Testis (tissue), 3 donors: ENCODE measurements around the gene UBE2D4. TPM values are rescaled to one million over a fixed set of nuclear protein-coding genes. Genes with fewer than 3 reads are reported as not detected.

ENCODE experiments used
- DNase-seq: peaks from one replicate; pipeline ENCODE4 v3.0.0-alpha.2; 2019
- H3K27ac ChIP-seq, 2 donors: fragments of 200-600 bp; sonication (generic); one replicate each; pipeline ENCODE4 v1.5.1; 2019
- H3K27me3 ChIP-seq: fragments of 200-600 bp; sonication (generic); one replicate; pipeline ENCODE4 v1.5.1; 2019
- H3K36me3 ChIP-seq: fragments of 200-600 bp; sonication (generic); one replicate; pipeline ENCODE4 v1.5.1; 2017; ENCODE audit warnings: low read depth; ENCODE audit errors: missing control alignments
- H3K4me1 ChIP-seq: fragments of 200-600 bp; sonication (generic); one replicate; pipeline ENCODE4 v1.5.1; 2019
- H3K4me3 ChIP-seq, 2 donors: fragments of 200-600 bp; sonication (generic); one replicate each; pipeline ENCODE4 v1.5.1; 2017 to 2019
- H3K9me3 ChIP-seq: fragments of 200-600 bp; sonication (generic); one replicate; pipeline ENCODE4 v1.5.1; 2017
- CTCF ChIP-seq, 3 experiments: fragments of 450-650 bp in 2 of 3; fragments of 200-600 bp in 1 of 3; sonication (generic) in 1 of 3; IDR thresholded peaks; one replicate each; pipeline ENCODE4 v1.5.1; 2016 to 2019; ENCODE audit warnings: antibody characterized with exemption in 3 of 3, mild to moderate bottlenecking in 2 of 3, moderate library complexity in 1 of 3
- POLR2A ChIP-seq: fragments of 450-650 bp; IDR thresholded peaks from one replicate; pipeline ENCODE4 v1.6.1; 2017; ENCODE audit warnings: antibody characterized with exemption, mild to moderate bottlenecking, moderate library complexity
- WGBS, 2 donors: methylation state at CpG; one replicate each; pipeline ENCODE4 v1.1.5; 2018; 5-methylcytosine and 5-hydroxymethylcytosine counted together
- intact Hi-C: fragments of 100-400 bp; cut with DNase I; formaldehyde crosslinking; loops from one replicate; pipeline ENCODE4 v1.15.1; 2023; ENCODE audit warnings: low total_unique reads
- polyA plus RNA-seq: library from polyadenylated mRNA; stranded (reverse); fragments of 350-450 nt; fragmentation: Illumina TruSeq; extraction: RNeasy Lipid Tissue Mini Kit (QIAGEN cat#74804); gene quantifications from one replicate; pipeline ENCODE4 v1.2.3, GENCODE V29; 2014; ENCODE audit warnings: low read depth, low replicate concordance; ENCODE audit not compliant: insufficient read depth
- total RNA-seq, 2 donors: library from RNA; depleted of rRNA; stranded (reverse); fragments of >200 nt; gene quantifications; one replicate each; pipeline ENCODE4 v1.2.3, GENCODE V29; 2016

UBE2D4 gene
- total and polyA plus RNA-seq, 3 donors from 2014 or later, result 15.8 to 18.6 (median 18.3) TPM

GRCh38 chr7:43943417-43944187, 17.4 kb downstream of the UBE2D4 start:
- Histone ChIP-seq H3K36me3 (no peaks in the 10 kb centered on the region), H3K9me3 (no peaks in the 10 kb centered on the region), H3K4me3 (no peak overlapping the region), H3K27me3 (no peaks in the 10 kb centered on the region), H3K27ac (no peak overlapping the region), H3K4me1 (no peaks in the 10 kb centered on the region)
- DNase-seq, result no peak
- WGBS, 2 donors, result 87 to 91% methylated on average over 13 of the region's 13 CpGs
- TF ChIP-seq CTCF (IDR thresholded peaks at IDR 0.05), result no peak
- TF ChIP-seq POLR2A, result no peak
- intact Hi-C loops, result no loop called here

- Histone ChIP-seq H3K36me3 (no peaks in the 10 kb centered on the region), H3K4me1 (no peaks in the 10 kb centered on the region), H3K9me3 (no peaks in the 10 kb centered on the region), H3K27ac (no peak overlapping the region), H3K27me3 (no peaks in the 10 kb centered on the region), H3K4me3 (no peak overlapping the region)
- intact Hi-C loops, result no loop called here
- DNase-seq, result no peak
- 93 to 95% methylated on average over 4 of the region's 4 CpGs for WGBS, 2 donors
- TF ChIP-seq POLR2A, result no peak
- no peak for TF ChIP-seq CTCF (IDR thresholded peaks at IDR 0.05)
These were observed 18.1 kb downstream of the UBE2D4 start for GRCh38 chr7:43944286-43944685.

GRCh38 chr7:43952028-43952427, 25.8 kb downstream of the UBE2D4 start:
- H3K4me1 ChIP-seq, result no peaks in the 10 kb centered on the region
- peak; percentile 58 for DNase-seq
- no peaks in the 10 kb centered on the region for H3K36me3 ChIP-seq
- TF ChIP-seq POLR2A, result no peak
- no peak for TF ChIP-seq CTCF (IDR thresholded peaks at IDR 0.05)
- 33 to 79% methylated on average over 3 of the region's 3 CpGs for WGBS, 2 donors
- no peaks in the 10 kb centered on the region for H3K27me3 ChIP-seq
- intact Hi-C loops, result no loop called here
- H3K27ac ChIP-seq, result no peak overlapping the region
- no peak overlapping the region for H3K4me3 ChIP-seq
- no peaks in the 10 kb centered on the region for H3K9me3 ChIP-seq

- intact Hi-C loops, result no loop called here
- no peak for TF ChIP-seq POLR2A
- no peak for TF ChIP-seq CTCF (IDR thresholded peaks at IDR 0.05)
- H3K27ac ChIP-seq, result peak overlapping the region in 1 of 2 donors; percentile 15
- no peaks in the 10 kb centered on the region for H3K27me3 ChIP-seq
- H3K36me3 ChIP-seq, result no peaks in the 10 kb centered on the region
- WGBS, 2 donors, result 95% methylated on average over 4 to 5 of the region's 5 CpGs
- no peaks in the 10 kb centered on the region for H3K4me1 ChIP-seq
- DNase-seq, result no peak
- H3K4me3 ChIP-seq, result no peak overlapping the region
- no peaks in the 10 kb centered on the region for H3K9me3 ChIP-seq
These were observed 26.8 kb downstream of the UBE2D4 start for GRCh38 chr7:43953071-43953470.
